ENCODE data around the gene PSMB9. TPM values are rescaled to one million over a fixed set of nuclear protein-coding genes. Genes with fewer than 3 reads are reported as not detected.
A peak's percentile ranks its signal among the peaks of the same experiment; 100 is the strongest.

PSMB9 gene
- total and polyA plus RNA-seq, 9 of the 15 experiments (the other 6 are each of a cell fraction or from before 2014, with no cell fraction given) = 1.1 to 3.7 (median 2.4) TPM

DNA sequence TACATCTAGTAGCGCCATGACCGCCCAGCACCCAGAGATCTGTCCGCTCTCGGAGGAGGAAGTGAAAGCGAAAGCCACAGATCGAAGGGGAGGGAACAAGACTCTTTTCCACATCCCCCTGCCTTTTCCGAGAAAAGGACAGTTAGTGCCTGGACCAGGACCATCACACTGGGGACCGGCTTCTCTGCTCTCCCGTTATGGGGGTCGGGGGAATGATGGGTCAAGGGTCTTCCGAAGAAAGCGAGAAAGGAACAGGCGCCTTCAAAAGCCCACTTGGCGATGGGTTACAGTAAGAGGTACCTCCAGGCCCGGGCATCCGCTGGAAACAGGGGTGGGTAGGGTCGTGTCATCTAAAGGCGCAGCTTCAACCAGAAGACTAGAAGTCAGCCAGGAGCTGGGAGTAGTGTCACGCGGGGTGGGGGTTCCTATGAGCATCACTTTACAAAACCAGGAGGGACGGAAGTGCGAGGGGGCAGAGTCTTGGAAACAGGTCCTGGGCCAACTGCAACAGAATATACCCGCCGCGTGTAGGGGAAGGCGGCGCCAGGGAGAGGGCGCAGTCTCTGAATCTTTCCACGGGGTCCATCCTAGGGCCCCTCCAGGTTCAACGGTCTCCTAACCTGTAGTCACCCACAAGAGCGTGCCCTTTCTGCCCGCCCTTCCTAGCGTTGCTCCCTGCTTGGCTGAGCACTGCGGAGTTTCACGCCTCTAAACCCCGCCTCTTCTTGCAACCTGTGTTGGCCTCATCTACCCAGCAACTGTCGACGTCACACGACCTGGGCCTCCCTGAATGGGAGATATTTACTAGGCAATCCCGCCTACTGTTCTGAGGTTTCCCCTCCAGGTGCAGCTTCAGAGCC, 9.8 kb upstream of the PSMB9 start, which contains the start of gene PSMB8 (continued):
- TF ChIP-seq, protein P1, sequence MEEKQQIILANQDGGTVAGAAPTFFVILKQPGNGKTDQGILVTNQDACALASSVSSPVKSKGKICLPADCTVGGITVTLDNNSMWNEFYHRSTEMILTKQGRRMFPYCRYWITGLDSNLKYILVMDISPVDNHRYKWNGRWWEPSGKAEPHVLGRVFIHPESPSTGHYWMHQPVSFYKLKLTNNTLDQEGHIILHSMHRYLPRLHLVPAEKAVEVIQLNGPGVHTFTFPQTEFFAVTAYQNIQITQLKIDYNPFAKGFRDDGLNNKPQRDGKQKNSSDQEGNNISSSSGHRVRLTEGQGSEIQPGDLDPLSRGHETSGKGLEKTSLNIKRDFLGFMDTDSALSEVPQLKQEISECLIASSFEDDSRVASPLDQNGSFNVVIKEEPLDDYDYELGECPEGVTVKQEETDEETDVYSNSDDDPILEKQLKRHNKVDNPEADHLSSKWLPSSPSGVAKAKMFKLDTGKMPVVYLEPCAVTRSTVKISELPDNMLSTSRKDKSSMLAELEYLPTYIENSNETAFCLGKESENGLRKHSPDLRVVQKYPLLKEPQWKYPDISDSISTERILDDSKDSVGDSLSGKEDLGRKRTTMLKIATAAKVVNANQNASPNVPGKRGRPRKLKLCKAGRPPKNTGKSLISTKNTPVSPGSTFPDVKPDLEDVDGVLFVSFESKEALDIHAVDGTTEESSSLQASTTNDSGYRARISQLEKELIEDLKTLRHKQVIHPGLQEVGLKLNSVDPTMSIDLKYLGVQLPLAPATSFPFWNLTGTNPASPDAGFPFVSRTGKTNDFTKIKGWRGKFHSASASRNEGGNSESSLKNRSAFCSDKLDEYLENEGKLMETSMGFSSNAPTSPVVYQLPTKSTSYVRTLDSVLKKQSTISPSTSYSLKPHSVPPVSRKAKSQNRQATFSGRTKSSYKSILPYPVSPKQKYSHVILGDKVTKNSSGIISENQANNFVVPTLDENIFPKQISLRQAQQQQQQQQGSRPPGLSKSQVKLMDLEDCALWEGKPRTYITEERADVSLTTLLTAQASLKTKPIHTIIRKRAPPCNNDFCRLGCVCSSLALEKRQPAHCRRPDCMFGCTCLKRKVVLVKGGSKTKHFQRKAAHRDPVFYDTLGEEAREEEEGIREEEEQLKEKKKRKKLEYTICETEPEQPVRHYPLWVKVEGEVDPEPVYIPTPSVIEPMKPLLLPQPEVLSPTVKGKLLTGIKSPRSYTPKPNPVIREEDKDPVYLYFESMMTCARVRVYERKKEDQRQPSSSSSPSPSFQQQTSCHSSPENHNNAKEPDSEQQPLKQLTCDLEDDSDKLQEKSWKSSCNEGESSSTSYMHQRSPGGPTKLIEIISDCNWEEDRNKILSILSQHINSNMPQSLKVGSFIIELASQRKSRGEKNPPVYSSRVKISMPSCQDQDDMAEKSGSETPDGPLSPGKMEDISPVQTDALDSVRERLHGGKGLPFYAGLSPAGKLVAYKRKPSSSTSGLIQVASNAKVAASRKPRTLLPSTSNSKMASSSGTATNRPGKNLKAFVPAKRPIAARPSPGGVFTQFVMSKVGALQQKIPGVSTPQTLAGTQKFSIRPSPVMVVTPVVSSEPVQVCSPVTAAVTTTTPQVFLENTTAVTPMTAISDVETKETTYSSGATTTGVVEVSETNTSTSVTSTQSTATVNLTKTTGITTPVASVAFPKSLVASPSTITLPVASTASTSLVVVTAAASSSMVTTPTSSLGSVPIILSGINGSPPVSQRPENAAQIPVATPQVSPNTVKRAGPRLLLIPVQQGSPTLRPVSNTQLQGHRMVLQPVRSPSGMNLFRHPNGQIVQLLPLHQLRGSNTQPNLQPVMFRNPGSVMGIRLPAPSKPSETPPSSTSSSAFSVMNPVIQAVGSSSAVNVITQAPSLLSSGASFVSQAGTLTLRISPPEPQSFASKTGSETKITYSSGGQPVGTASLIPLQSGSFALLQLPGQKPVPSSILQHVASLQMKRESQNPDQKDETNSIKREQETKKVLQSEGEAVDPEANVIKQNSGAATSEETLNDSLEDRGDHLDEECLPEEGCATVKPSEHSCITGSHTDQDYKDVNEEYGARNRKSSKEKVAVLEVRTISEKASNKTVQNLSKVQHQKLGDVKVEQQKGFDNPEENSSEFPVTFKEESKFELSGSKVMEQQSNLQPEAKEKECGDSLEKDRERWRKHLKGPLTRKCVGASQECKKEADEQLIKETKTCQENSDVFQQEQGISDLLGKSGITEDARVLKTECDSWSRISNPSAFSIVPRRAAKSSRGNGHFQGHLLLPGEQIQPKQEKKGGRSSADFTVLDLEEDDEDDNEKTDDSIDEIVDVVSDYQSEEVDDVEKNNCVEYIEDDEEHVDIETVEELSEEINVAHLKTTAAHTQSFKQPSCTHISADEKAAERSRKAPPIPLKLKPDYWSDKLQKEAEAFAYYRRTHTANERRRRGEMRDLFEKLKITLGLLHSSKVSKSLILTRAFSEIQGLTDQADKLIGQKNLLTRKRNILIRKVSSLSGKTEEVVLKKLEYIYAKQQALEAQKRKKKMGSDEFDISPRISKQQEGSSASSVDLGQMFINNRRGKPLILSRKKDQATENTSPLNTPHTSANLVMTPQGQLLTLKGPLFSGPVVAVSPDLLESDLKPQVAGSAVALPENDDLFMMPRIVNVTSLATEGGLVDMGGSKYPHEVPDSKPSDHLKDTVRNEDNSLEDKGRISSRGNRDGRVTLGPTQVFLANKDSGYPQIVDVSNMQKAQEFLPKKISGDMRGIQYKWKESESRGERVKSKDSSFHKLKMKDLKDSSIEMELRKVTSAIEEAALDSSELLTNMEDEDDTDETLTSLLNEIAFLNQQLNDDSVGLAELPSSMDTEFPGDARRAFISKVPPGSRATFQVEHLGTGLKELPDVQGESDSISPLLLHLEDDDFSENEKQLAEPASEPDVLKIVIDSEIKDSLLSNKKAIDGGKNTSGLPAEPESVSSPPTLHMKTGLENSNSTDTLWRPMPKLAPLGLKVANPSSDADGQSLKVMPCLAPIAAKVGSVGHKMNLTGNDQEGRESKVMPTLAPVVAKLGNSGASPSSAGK (IDR thresholded peaks at IDR 0.05) = peak; percentile 28; the same call in 1 of the 2 replicates
- TF ChIP-seq PRMT5 (CRISPR knock-in tag; IDR thresholded peaks at IDR 0.05) = no peak

Data from K562 (cell line).